ENCODE results near the gene RAB42.

DNA sequence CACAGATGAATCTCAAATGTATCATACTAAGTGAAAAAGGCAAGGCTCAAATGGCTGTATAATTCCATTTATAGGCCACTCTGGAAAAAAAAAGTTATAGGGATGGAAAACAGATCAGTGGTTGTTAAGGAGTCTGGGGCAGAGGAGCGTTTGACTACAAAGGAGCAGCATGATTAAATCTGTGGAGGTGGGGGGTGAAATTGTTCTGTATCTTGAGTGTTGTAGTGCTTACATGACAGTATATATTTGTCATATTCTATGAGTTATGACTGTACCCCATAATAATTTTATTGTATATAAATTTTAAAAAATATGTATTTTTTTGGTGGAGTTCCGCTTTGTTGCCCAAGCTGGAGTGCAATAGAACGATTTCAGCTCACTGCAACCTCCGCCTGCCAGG, 40.5 kb downstream of the RAB42 start:
- TF ChIP-seq, protein P1, sequence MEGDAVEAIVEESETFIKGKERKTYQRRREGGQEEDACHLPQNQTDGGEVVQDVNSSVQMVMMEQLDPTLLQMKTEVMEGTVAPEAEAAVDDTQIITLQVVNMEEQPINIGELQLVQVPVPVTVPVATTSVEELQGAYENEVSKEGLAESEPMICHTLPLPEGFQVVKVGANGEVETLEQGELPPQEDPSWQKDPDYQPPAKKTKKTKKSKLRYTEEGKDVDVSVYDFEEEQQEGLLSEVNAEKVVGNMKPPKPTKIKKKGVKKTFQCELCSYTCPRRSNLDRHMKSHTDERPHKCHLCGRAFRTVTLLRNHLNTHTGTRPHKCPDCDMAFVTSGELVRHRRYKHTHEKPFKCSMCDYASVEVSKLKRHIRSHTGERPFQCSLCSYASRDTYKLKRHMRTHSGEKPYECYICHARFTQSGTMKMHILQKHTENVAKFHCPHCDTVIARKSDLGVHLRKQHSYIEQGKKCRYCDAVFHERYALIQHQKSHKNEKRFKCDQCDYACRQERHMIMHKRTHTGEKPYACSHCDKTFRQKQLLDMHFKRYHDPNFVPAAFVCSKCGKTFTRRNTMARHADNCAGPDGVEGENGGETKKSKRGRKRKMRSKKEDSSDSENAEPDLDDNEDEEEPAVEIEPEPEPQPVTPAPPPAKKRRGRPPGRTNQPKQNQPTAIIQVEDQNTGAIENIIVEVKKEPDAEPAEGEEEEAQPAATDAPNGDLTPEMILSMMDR (IDR thresholded peaks at IDR 0.05; ENCODE audit: control extremely low read depth in 1 of 3, insufficient read depth in 1 of 3, low read depth in 1 of 3, low read length in 3 of 3): no peak
- TF ChIP-seq POLR2AphosphoS5 (IDR thresholded peaks at IDR 0.05; ENCODE audit: low read depth, low read length) (no peak), CREB1 (IDR thresholded peaks at IDR 0.05) (no peak), POLR2A (IDR thresholded peaks at IDR 0.05; ENCODE audit: control extremely low read depth in 1 of 2, low read depth in 2 of 2, low read length in 2 of 2) (no peak)
- TF ChIP-seq, protein P2, sequence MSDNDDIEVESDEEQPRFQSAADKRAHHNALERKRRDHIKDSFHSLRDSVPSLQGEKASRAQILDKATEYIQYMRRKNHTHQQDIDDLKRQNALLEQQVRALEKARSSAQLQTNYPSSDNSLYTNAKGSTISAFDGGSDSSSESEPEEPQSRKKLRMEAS (IDR thresholded peaks at IDR 0.05): no peak
- TF ChIP-seq, protein P3, sequence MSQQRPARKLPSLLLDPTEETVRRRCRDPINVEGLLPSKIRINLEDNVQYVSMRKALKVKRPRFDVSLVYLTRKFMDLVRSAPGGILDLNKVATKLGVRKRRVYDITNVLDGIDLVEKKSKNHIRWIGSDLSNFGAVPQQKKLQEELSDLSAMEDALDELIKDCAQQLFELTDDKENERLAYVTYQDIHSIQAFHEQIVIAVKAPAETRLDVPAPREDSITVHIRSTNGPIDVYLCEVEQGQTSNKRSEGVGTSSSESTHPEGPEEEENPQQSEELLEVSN (IDR thresholded peaks at IDR 0.05): no peak
